GM18867 (cell line): Measurements from ENCODE around the gene BACE2.
"Not testable (repeated sequence)": the region's sequence is repeated elsewhere in the genome, so short reads cannot be mapped to it uniquely, and the experiment has no call there.

Experiments used
- ATAC-seq: cut with Tn5 transposase; IDR thresholded peaks from one replicate; pipeline ENCODE4 v1.9.1; 2021; ENCODE audit warnings: mild to moderate bottlenecking, moderate library complexity; ENCODE audit not compliant: unreplicated experiment

Gene BACE2

DNA sequence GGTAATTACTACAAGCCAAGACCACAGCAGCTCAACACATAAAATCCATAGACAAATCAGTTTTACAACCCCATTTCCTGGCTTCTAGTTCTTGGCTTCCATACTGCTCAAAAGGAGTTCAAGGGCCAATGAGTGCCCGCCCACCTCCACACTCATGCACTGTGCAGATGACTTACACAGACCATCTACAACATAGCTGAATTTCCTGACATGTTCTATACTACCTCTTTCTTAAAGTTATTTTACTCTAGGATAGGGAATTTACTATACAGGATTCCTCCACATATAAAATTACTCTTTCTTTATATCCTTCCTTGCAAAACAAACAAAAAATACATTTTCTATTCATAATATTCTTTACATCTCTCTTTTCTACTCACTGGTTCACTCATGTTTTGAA lies 14.6 kb downstream of the BACE2 start:
- ATAC-seq: no peak

DNA sequence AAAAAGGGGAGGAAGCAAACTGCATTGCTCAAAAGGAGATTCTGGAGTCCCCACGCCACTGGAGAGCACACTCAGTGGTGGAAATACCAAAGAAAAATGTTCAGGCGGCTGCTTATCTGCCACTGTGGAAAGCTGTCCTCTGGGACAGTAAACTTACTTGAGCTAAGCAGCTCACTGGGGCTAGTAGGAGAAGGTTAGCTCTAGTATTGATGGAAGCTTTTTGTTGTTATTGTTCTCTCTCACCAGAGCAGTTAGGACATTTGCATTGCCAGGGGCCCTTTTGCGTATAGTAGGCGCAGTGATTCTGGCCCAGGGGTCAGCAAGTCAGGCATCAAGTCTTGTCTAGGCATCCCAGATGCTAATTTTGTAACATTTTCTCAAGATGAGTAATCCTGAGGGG lies 15.6 kb downstream of the BACE2 start:
- ATAC-seq: no peak

DNA sequence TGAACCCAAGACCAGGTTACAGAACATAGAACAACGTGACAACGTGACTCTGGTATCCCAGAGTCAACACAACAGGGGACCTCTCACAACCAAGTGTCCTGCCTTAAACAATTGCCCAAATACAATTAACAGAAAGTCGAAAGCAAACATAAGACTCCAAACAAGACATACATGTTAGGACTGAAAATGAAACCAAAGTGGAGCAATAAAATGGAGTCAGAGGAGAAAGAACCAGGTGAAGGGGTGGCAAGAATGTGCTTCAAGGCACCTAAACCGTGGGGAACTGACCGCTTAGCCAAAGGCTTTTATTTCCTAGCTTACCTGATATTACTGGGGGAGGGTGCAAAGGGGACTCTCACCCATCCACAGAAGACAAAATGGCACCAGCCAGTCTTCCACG lies 17.8 kb downstream of the BACE2 start:
- ATAC-seq: no peak

DNA sequence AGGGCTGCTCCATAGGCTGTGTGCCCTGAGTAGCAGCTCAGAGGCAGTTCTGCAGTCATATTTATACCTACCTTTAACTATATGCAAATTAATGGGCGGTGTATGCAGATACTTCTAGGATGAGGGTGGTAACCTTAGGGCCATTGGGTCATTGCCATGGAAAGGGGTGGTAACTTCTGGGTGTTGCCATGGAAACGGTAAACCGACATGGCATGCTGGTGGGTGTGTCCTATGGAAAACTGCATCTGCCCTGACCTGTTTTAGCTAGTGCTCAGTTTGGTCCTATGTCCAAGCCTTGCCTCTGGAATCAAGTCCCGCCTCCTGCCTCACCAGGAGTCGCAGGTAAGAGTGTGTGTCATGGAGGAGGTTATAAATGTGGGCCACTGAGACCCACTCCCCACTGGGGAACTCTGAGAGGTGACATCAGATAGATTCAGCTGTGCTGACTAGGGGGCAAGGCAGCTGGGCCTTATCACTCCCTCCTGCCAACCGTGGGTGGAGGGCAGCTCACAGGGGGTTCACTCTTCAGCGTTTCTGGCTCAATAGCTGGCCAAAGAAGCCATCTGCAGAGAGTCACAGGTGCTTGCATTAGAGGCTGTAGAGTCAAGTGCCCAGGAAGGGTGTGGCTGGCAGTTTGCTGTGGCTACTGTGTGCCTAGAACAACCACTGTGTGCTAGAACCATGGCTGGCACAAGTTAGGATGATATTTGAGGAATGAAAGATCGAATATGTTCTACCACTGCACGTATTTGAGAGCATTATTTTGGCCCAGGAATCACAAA lies 19.0 kb downstream of the BACE2 start:
- no peak for ATAC-seq

DNA sequence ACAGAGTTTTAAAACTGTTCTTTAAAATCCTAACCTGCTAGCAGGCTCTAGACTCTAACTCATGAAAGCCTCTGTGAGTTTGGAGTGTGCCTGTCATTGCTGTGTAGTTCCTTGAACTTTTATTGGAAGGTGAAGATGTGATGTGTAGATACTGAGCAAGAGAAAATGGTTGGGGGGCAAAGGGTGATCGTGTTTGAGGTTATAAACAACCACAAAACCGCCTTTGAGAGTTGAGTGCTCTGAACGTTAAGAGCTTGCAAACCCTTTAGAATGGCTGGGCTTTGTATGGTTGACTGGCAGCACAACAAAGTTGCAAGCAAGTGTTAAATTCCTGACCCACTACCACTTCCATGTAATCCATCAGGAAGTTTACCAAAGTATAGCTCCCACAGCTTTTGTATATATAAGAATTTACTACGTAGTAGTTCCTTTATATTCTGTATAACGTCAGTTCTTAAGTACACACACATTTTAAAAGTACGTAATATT lies 19.6 kb downstream of the BACE2 start:
- no peak for ATAC-seq

DNA sequence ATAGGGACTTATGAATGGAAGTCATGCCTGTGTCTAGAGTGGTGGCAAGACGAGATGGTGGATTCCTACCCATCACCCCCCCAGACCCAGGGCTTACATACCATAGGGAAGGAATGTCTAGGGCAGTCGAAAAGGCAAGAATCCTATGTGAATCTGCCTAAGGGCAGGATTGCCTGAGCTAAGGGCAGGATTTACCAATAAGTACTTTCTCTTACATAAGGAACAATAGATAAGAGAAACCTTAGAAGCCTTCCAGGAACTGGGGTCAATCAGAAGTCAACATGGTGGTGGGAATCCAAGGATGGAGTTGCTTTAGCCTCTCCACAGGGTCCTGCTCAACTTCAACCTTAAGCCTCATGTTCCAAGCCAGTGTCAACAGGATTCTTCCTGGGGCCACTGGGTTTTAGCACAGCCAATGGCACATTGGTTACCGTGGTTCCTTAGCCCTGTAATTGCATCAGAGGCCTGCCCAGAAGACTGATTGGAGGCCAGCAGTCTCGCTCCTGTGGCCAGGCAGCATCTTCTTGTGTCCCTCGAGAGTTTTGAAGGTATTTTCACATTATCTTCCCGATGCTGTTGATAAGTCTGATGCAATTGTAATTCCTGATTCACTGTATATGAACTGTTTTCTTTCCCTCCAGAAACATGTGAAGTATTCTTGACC lies 20.7 kb downstream of the BACE2 start:
- no peak for ATAC-seq

- ATAC-seq: no peak
Observed at GRCh38 chr21:41189150-41189745, 21.3 kb downstream of the BACE2 start.

GRCh38 chr21:41192552-41192951 lies 24.6 kb downstream of the BACE2 start:
- ATAC-seq: not testable (repeated sequence)

GRCh38 chr21:41195311-41195710 lies 27.4 kb downstream of the BACE2 start:
- no peak for ATAC-seq

DNA sequence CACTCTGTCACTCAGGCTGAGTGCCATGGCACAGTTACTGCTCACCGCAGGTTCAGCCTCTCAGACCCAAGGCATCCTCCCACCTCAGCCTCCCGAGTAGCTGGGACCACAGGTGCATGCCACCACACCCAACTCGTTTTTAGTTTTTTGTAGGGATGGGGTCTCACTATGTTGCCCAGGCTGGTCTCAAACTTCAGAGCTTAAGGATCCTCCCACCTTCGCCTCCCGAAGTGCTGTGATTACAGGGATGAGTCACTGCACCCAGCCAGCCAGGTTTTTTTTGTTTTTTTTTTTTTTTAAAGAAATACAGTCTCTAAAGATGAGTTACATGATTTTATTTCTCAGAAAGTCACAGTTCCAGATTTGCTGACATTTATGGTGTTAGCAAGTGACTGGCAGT lies 29.0 kb downstream of the BACE2 start:
- no peak for ATAC-seq

DNA sequence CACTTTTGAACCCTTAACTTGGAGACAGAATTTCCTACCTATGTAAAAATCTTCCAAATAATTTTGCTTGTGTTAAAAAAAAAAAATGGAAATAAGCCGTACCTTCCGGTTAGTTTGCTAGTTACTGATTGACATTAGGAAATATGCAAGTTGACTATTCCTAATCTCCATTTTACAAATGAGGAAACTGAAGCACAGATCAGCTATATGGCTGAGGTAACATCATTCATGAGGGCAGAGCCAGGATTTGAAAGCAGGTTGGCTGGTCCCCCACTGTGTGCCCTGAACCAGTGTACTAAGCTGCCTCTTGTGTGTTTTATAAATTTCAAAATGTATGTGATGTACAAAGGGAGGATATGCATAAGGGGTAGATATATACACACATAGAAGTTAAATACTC lies 29.6 kb downstream of the BACE2 start:
- no peak for ATAC-seq

DNA sequence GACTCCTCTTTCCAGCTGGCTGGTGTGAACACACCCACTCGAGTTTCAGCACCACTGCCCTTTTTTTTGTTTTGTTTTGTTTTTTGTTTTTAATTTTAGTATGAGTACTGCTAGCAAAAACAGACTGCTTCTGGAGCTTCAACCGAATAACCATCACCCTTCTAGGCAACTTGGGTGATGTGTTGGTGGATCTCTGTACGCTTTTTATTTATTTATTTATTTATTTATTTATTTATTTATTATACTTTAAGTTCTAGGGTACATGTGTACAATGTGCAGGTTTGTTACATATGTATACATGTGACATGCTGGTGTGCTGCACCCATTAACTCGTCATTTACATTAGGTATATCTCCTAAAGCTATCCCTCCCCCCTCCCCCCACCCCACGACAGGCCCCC lies 30.7 kb downstream of the BACE2 start:
- ATAC-seq: not testable (repeated sequence)

- no peak for ATAC-seq
Observed at GRCh38 chr21:41199123-41199522, 31.2 kb downstream of the BACE2 start.

DNA sequence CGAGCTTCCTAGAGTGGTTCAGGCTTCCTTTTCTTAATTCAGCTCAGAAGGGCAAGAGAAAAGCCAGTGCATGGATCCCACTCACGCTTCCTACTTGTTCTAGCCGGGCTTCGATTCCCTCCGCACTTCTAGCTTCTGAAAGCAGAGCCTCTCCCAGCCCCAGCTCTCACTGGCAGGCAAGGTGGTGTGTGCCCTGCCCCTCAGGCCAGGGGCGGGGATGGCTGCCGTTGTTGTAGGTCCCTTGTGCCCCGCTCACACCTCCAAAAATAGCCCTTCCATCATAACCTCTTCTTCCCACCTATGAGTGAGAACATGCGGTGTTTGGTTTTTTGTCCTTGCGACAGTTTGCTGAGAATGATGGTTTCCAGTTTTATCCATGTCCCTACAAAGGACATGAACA lies 31.6 kb downstream of the BACE2 start:
- no peak for ATAC-seq

DNA sequence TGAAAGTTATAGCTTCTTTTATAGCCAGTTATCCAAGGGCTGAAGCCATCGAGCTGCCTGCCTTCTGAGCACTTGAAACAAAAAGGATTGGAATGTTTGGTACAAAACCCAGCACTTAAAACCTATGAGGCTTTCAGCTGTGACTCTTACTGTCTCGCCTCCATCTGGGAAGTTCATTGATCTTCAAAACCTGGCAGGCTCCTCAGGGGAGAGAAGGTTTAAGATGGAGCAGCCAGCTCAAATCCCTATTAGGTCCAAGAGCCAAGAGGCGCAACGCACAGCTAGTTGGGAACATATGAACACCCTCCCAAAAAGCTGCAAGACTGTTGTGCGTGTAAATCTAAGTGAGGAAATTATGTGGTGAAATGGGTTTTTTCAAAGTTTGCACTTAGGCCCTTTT lies 33.4 kb downstream of the BACE2 start:
- ATAC-seq: no peak

GRCh38 chr21:41204736-41205135 lies 36.8 kb downstream of the BACE2 start:
- no peak for ATAC-seq

DNA sequence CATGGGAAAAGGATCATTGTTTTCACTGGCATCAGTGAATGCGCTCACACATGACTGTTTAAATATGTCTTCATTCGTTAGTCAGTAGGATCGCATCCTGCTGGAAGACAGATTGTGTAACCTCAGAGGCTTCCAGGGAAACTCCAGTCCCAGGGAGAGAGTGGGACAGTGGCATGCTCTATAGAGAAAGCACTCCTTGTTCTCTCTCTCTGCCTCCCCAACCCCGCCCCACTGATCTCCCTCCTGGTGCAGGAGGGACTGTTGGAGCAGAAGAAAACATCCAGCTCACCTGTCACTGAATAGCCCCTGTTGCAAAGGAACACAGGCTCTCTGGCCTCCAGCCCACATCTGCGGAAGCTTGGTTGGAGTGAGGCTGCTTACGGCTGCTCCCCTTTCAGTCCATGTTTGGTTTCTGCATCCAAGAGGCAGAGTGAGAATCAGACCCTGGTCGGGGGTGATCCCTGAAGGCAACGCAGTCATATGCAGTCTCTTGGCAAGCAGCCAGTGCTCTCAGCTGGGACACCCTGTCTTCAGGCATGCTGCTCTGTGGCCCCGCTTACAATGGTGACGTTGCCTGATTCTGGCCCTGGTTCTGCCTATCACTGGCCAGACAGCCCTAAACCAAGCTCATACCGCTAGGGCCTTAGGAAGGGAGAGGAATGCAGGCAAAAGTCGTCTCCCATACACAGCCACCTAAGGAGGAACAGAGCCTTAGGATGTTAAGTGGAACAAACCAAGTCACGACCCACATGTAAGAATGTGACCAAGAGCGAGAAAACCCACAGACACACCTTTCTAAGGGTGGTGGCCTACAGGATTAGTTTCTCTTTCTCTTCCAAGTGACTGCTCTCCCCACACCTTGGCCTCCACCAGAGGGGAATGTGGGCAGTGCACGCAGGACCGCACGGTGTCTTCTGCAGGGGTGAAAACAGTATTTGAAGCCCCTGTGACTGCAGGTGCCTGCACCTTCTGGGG lies 39.7 kb downstream of the BACE2 start:
- ATAC-seq: no peak

GRCh38 chr21:41208376-41208763 lies 40.4 kb downstream of the BACE2 start:
- no peak for ATAC-seq

DNA sequence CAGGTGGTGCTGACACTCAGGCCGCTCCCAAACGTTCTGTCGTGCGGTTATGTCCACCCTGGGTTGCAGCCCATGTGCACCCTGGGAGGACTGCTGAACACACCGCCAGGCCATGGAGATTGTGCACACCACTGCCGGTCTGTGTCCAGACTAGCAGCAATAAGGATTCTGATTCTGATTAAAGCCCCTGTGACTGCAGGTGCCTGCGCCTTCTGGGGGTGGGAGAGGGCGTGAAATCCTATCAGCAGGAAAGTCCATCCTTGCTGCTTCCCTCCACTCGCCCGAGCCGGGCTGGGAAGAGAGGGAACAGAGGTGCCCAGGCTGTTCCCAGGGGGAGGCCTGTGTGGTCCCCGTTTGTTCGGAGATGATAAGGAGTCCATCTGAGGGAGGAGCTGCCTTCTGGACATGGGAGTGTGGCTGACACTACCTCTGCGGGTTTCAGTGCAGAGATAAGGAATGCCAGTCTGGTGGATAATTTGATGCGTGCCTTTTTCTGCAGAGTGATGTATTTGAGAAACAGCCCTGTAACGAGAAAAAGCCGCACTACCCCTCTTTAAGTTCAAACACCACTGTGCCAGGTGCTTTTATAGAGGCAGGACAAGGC lies 41.2 kb downstream of the BACE2 start:
- no peak for ATAC-seq

DNA sequence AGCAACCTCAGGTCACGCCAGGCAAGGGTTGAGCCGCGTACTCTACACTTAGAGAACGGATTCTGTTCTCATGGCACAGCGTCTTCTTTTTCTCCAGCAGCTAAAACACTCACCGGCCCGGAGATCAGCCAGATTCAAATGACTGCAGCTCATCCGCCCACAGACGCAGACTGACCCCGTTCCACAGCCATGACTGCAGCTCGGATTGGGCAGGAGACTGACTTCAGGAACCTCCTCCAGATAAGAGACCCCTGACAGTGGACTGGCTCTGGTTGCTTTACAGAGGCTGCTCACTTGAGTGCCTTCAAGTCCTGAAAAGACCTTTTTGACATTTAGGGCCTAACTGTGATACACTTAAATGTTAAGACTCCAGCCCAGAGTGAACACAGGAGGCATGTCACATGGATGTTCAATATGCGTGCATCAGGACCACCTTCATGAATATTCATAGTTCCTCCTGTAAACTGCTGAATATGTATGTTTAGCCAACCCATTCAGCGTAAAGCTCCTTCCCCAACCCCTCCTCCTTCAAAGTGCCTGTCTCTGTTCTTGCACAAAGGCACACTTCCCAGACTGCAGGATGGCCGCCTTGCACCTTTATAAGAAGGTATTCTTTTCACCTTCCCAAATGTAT lies 42.6 kb downstream of the BACE2 start:
- ATAC-seq: no peak
